ENCODE results near the gene GTPBP1. TPM values are rescaled to one million over a fixed set of nuclear protein-coding genes. Genes with fewer than 3 reads are reported as not detected.

GTPBP1 gene
- polyA plus RNA-seq (2013), result 37.4 TPM

- Histone ChIP-seq H3K27me3 (replicated peaks in 2 of 5; ENCODE audit: control insufficient read depth in 4 of 5, insufficient read depth in 5 of 5, low read length in 4 of 5) (no peaks in the 10 kb centered on the region), H3K4me3 (ENCODE audit: control insufficient read depth in 1 of 7, extremely low read depth in 1 of 7, insufficient read depth in 4 of 7, low read depth in 2 of 7, low read length in 6 of 7) (peak within 1 kb of the TSS; percentile 87 to 99 (median 89)), H3K9me3 (ENCODE audit: control extremely low read depth in 1 of 5, control insufficient read depth in 4 of 5, insufficient read depth in 2 of 5, low read depth in 1 of 5, low read length in 4 of 5) (no peaks in the 10 kb centered on the region), H3K27ac (ENCODE audit: insufficient read depth in 1 of 2, low read depth in 1 of 2, low read length in 2 of 2, poor library complexity in 1 of 2, severe bottlenecking in 2 of 2) (peak within 1 kb of the TSS; percentile 78 to 91), H3K36me3 (ENCODE audit: control insufficient read depth in 4 of 4, insufficient read depth in 4 of 4, low read length in 3 of 4) (peaks cover 0 to 13% (median 5%) of the 10 kb centered on the region in 4 experiments), H3K4me1 (ENCODE audit: control extremely low read depth in 1 of 4, control insufficient read depth in 4 of 4, insufficient read depth in 4 of 4, low read length in 3 of 4) (peaks cover 26 to 50% (median 42%) of the 10 kb centered on the region in 4 experiments)
- 0% methylated on average over 50 of the region's 55 CpGs for WGBS (ENCODE audit: insufficient coverage)
- DNase-seq, result peak; percentile 100
- ChIA-PET POLR2A (interaction anchor here (0.6 to 1.6 kb wide), 3 partner anchors 24 to 723 kb away, joined by 3 to 5 read pairs (median 3); partner anchors contain the start of gene TOMM22), CTCF (interaction anchor here (1.3 kb wide), 1 partner anchor 9 kb away, joined by 4 read pairs; no protein-coding TSS in a partner anchor)
These were observed at the start of gene GTPBP1 for GRCh38 chr22:38705235-38706100. Gene GTPBP1 (plus strand): TSS chr22:38705944. CDS start chr22:38705956, 12 bp downstream.

DNA sequence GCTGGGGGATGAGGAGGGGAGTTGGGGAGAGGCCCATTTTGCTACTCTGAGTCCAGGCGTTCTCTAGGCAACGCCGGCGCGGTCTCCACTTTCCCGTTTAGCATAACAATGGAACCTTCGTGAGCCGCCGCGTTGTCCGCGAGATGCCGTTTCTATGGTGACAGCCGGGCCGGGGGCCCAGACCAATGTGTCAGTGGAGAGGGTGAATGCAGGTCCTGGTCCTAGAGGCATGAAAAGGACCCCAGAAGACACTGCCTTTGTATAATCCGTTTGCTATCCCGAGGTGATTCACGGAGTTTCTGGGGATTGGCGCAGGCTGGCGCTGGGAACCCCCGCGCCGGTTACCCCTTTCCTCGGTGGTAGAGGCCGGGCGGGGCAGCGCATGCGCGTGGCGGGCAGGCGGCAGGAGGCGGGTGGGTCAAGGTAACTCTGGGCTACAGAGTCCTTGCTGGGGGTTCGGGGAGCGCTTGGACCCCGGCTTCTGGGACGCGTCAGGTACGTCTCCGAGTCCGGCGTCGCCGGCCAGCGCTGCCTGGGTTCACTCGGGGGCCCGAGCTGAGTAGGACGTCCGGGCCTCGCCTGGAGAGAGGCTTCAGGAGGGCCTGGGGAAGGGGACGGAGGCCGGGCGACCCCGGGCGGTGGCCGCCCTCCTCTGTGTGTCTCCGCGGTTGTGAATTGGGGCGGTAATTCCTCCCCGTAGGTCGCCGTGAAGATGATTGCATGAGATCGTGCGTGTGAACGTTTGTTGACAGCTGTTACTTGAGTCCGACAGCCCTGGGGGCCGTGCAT lies 49.3 kb upstream of the GTPBP1 start, which contains the start of the genes CBY1 and FAM227A:
Gene CBY1 (plus strand): TSS at position 383 of the 789 bp plus-strand sequence. CDS start 11,417 bp downstream, outside the sequence.
Gene FAM227A (minus strand): TSS at position 137 of the 789 bp plus-strand sequence. CDS start 6,224 bp downstream, outside the sequence.
- Histone ChIP-seq H3K9me3 (ENCODE audit: control extremely low read depth in 1 of 5, control insufficient read depth in 4 of 5, insufficient read depth in 2 of 5, low read depth in 1 of 5, low read length in 4 of 5) (no peaks in the 10 kb centered on the region), H3K4me1 (ENCODE audit: control extremely low read depth in 1 of 4, control insufficient read depth in 4 of 4, insufficient read depth in 4 of 4, low read length in 3 of 4) (peaks cover 4 to 14% (median 14%) of the 10 kb centered on the region in 4 experiments), H3K4me3 (ENCODE audit: control insufficient read depth in 1 of 7, extremely low read depth in 1 of 7, insufficient read depth in 4 of 7, low read depth in 2 of 7, low read length in 6 of 7) (peak within 1 kb of the TSS; percentile 79 to 96 (median 87)), H3K27ac (ENCODE audit: insufficient read depth in 1 of 2, low read depth in 1 of 2, low read length in 2 of 2, poor library complexity in 1 of 2, severe bottlenecking in 2 of 2) (peak within 1 kb of the TSS; percentile 99 to 100), H3K27me3 (replicated peaks in 2 of 5; ENCODE audit: control insufficient read depth in 4 of 5, insufficient read depth in 5 of 5, low read length in 4 of 5) (no peaks in the 10 kb centered on the region), H3K36me3 (ENCODE audit: control insufficient read depth in 4 of 4, insufficient read depth in 4 of 4, low read length in 3 of 4) (peaks cover 0 to 2% (median 0%) of the 10 kb centered on the region in 4 experiments)
- ChIA-PET POLR2A (no interaction called here), CTCF (interaction anchor here (0.6 to 2.0 kb wide), 2 partner anchors 13 to 25 kb away, joined by 3 to 7 read pairs; partner anchors contain the start of gene TOMM22)
- 0% methylated on average over 64 of the region's 66 CpGs for WGBS (ENCODE audit: insufficient coverage)
- peak; percentile 85 to 87 (median 86) for DNase-seq

- POLR2A ChIA-PET, result interaction anchor here (0.6 kb wide), 1 partner anchor 8 kb away, joined by 3 read pairs; no protein-coding TSS in a partner anchor
- no peaks in the 10 kb centered on the region for H3K27me3 ChIP-seq (replicated peaks in 2 of 5; ENCODE audit: control insufficient read depth in 4 of 5, insufficient read depth in 5 of 5, low read length in 4 of 5)
- H3K9me3 ChIP-seq (ENCODE audit: control extremely low read depth in 1 of 5, control insufficient read depth in 4 of 5, insufficient read depth in 2 of 5, low read depth in 1 of 5, low read length in 4 of 5), result no peaks in the 10 kb centered on the region
- H3K36me3 ChIP-seq (ENCODE audit: control insufficient read depth in 4 of 4, insufficient read depth in 4 of 4, low read length in 3 of 4), result peaks cover 0 to 2% (median 0%) of the 10 kb centered on the region in 4 experiments
- CTCF ChIA-PET, result interaction anchor here (0.6 to 2.0 kb wide), 2 partner anchors 12 to 24 kb away, joined by 3 to 7 read pairs; partner anchors contain the start of gene TOMM22
- peak; percentile 6 to 27 (median 21) for DNase-seq
- H3K4me1 ChIP-seq (ENCODE audit: control extremely low read depth in 1 of 4, control insufficient read depth in 4 of 4, insufficient read depth in 4 of 4, low read length in 3 of 4), result peaks cover 4 to 14% (median 14%) of the 10 kb centered on the region in 4 experiments
- H3K27ac ChIP-seq (ENCODE audit: insufficient read depth in 1 of 2, low read depth in 1 of 2, low read length in 2 of 2, poor library complexity in 1 of 2, severe bottlenecking in 2 of 2), result peak overlapping the region; percentile 99 to 100
- 13% methylated on average over 8 of the region's 16 CpGs for WGBS (ENCODE audit: insufficient coverage)
- H3K4me3 ChIP-seq (ENCODE audit: control insufficient read depth in 1 of 7, extremely low read depth in 1 of 7, insufficient read depth in 4 of 7, low read depth in 2 of 7, low read length in 6 of 7), result peak overlapping the region; percentile 79 to 96 (median 87)
These were observed 48.5 kb upstream of the GTPBP1 start for GRCh38 chr22:38657045-38657909.

- Histone ChIP-seq H3K4me3 (ENCODE audit: control insufficient read depth in 1 of 7, extremely low read depth in 1 of 7, insufficient read depth in 4 of 7, low read depth in 2 of 7, low read length in 6 of 7) (no peak overlapping the region), H3K9me3 (ENCODE audit: control extremely low read depth in 1 of 5, control insufficient read depth in 4 of 5, insufficient read depth in 2 of 5, low read depth in 1 of 5, low read length in 4 of 5) (no peaks in the 10 kb centered on the region), H3K27ac (ENCODE audit: insufficient read depth in 1 of 2, low read depth in 1 of 2, low read length in 2 of 2, poor library complexity in 1 of 2, severe bottlenecking in 2 of 2) (no peak overlapping the region), H3K36me3 (ENCODE audit: control insufficient read depth in 4 of 4, insufficient read depth in 4 of 4, low read length in 3 of 4) (peaks cover 9 to 32% (median 19%) of the 10 kb centered on the region in 4 experiments), H3K4me1 (ENCODE audit: control extremely low read depth in 1 of 4, control insufficient read depth in 4 of 4, insufficient read depth in 4 of 4, low read length in 3 of 4) (no peaks in the 10 kb centered on the region), H3K27me3 (replicated peaks in 2 of 5; ENCODE audit: control insufficient read depth in 4 of 5, insufficient read depth in 5 of 5, low read length in 4 of 5) (no peaks in the 10 kb centered on the region)
- CTCF ChIA-PET, result no interaction called here
- 94% methylated on average over 4 of the region's 5 CpGs for WGBS (ENCODE audit: insufficient coverage)
- POLR2A ChIA-PET, result no interaction called here
- no peak for DNase-seq
These were observed 30.9 kb upstream of the GTPBP1 start for GRCh38 chr22:38674888-38675287.

DNA sequence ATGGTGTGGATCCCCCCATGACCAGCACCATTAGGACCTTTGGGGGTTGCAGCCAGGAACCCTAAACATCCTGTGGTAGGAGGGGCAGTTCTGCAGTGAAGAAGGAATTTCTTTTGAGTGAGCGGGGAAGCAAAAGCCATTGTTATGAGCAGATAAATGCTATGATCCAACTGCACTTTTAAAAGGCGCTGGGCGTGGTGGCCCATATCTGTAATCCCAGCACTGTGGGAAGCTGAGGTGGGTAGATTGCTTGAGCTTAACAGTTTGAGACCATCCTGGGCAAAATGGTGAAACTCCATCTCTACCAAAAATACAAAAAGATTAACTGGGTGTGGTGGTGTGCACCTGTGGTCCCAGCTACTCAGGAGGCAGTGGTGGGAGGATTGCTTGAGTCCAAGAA lies 29.9 kb upstream of the GTPBP1 start:
- 95% methylated on average over 3 of the region's 3 CpGs for WGBS (ENCODE audit: insufficient coverage)
- no peak overlapping the region for H3K4me3 ChIP-seq (ENCODE audit: control insufficient read depth in 1 of 7, extremely low read depth in 1 of 7, insufficient read depth in 4 of 7, low read depth in 2 of 7, low read length in 6 of 7)
- H3K9me3 ChIP-seq (ENCODE audit: control extremely low read depth in 1 of 5, control insufficient read depth in 4 of 5, insufficient read depth in 2 of 5, low read depth in 1 of 5, low read length in 4 of 5), result no peaks in the 10 kb centered on the region
- ChIA-PET CTCF (no interaction called here), POLR2A (no interaction called here)
- no peak overlapping the region for H3K27ac ChIP-seq (ENCODE audit: insufficient read depth in 1 of 2, low read depth in 1 of 2, low read length in 2 of 2, poor library complexity in 1 of 2, severe bottlenecking in 2 of 2)
- no peaks in the 10 kb centered on the region for H3K4me1 ChIP-seq (ENCODE audit: control extremely low read depth in 1 of 4, control insufficient read depth in 4 of 4, insufficient read depth in 4 of 4, low read length in 3 of 4)
- peaks cover 9 to 30% (median 17%) of the 10 kb centered on the region in 4 experiments for H3K36me3 ChIP-seq (ENCODE audit: control insufficient read depth in 4 of 4, insufficient read depth in 4 of 4, low read length in 3 of 4)
- no peak for DNase-seq
- H3K27me3 ChIP-seq (replicated peaks in 2 of 5; ENCODE audit: control insufficient read depth in 4 of 5, insufficient read depth in 5 of 5, low read length in 4 of 5), result no peaks in the 10 kb centered on the region
